Measurements from ENCODE around the gene HDGFL3.

HDGFL3 gene

GRCh38 chr15:83119968-83120581 is 87.5 kb downstream of the HDGFL3 start:
- no peak for DNase-seq

- no peak for DNase-seq
Observed at GRCh38 chr15:83118968-83119367, 88.7 kb downstream of the HDGFL3 start.

- no peak for DNase-seq
Observed at GRCh38 chr15:83118291-83118827, 89.3 kb downstream of the HDGFL3 start.

GRCh38 chr15:83115831-83116565 is 91.6 kb downstream of the HDGFL3 start:
- DNase-seq: no peak

GRCh38 chr15:83115410-83115809 is 92.2 kb downstream of the HDGFL3 start:
- DNase-seq: no peak

GRCh38 chr15:83114856-83115255 is 92.8 kb downstream of the HDGFL3 start:
- no peak for DNase-seq

- DNase-seq: no peak
Observed at GRCh38 chr15:83113881-83114674, 93.5 kb downstream of the HDGFL3 start.

GRCh38 chr15:83112956-83113299 is 94.7 kb downstream of the HDGFL3 start:
- no peak for DNase-seq

GRCh38 chr15:83112233-83112955 is 95.2 kb downstream of the HDGFL3 start:
- DNase-seq: no peak

GRCh38 chr15:83111149-83111548 is 96.5 kb downstream of the HDGFL3 start:
- no peak for DNase-seq

GRCh38 chr15:83110381-83110780 is 97.2 kb downstream of the HDGFL3 start:
- DNase-seq: no peak

- DNase-seq: no peak
Observed at GRCh38 chr15:83109532-83109931, 98.1 kb downstream of the HDGFL3 start.

GRCh38 chr15:83108266-83109219 is 99.1 kb downstream of the HDGFL3 start:
- DNase-seq: no peak

- DNase-seq: no peak
Observed at GRCh38 chr15:83107841-83108181, 99.8 kb downstream of the HDGFL3 start.

GRCh38 chr15:83106994-83107840 is 100.4 kb downstream of the HDGFL3 start, which contains the start of gene TM6SF1:
Gene TM6SF1 (plus strand): TSS chr15:83107645. CDS start chr15:83107681, 36 bp downstream.
- no peak for DNase-seq

- no peak for DNase-seq
Observed at GRCh38 chr15:83105440-83105839, 102.2 kb downstream of the HDGFL3 start.

GRCh38 chr15:83104141-83104540 is 103.5 kb downstream of the HDGFL3 start:
- DNase-seq: no peak

- no peak for DNase-seq
Observed at GRCh38 chr15:83102346-83102745, 105.3 kb downstream of the HDGFL3 start.

GRCh38 chr15:83100097-83100646 is 107.5 kb downstream of the HDGFL3 start:
- DNase-seq: no peak

- no peak for DNase-seq
Observed at GRCh38 chr15:83099290-83099689, 108.3 kb downstream of the HDGFL3 start.
